Activated B cell treated with CpG ODN at 0.5 μM for 24 hours (primary cell): ENCODE results near the gene NPLOC4. TPM values are rescaled to one million over a fixed set of nuclear protein-coding genes. Genes with fewer than 3 reads are reported as not detected.

Source experiments
- ATAC-seq: fragments of 200-7000 bp; cut with Tn5 transposase; one replicate; pipeline ENCODE4 v1.10.0; 2021; ENCODE audit warnings: low read depth, mild to moderate bottlenecking, moderate library complexity
- CTCF ChIA-PET: fragments of 350-600 bp; sonication (Branson Sonifier 250); formaldehyde crosslinking; loops from one replicate; lab custom pipeline; 2021; ENCODE audit warnings: antibody characterized with exemption; lab: Charles Lee
- POLR2A ChIA-PET: fragments of 350-600 bp; sonication (Branson Sonifier 250); formaldehyde crosslinking; loops from one replicate; lab custom pipeline; 2021; ENCODE audit warnings: antibody characterized with exemption; lab: Charles Lee
- DNase-seq: peaks from one replicate; pipeline ENCODE4 v3.0.0; 2022
- H3K27ac Mint-ChIP-seq: one replicate; pipeline ENCODE4 v1.8.0; 2020; ENCODE audit warnings: mixed read lengths
- H3K27me3 Mint-ChIP-seq: one replicate; pipeline ENCODE4 v1.8.0; 2021; ENCODE audit warnings: mixed read lengths
- H3K36me3 Mint-ChIP-seq: one replicate; pipeline ENCODE4 v1.8.0; 2021; ENCODE audit warnings: low read depth, mixed read lengths
- H3K4me1 Mint-ChIP-seq: one replicate; pipeline ENCODE4 v1.8.0; 2021; ENCODE audit warnings: mixed read lengths
- H3K4me3 Mint-ChIP-seq: one replicate; pipeline ENCODE4 v1.8.0; 2020; ENCODE audit warnings: mild to moderate bottlenecking, mixed read lengths
- H3K9me3 Mint-ChIP-seq: one replicate; pipeline ENCODE4 v1.8.0; 2020; ENCODE audit warnings: mixed read lengths
- intact Hi-C: fragments of 100-400 bp; cut with micrococcal nuclease; formaldehyde crosslinking; loops from one replicate; pipeline ENCODE4 v1.15.1; 2024
- total RNA-seq: library from RNA; stranded (reverse); gene quantifications from 2 replicates; pipeline ENCODE4 v1.2.3, GENCODE V29; 2022
- TF ChIP-seq, protein P1 (sequence below): fragments of 200-600 bp; IDR thresholded peaks from one replicate; pipeline ENCODE4 v1.8.0; 2022; ENCODE audit warnings: antibody characterized with exemption, mild to moderate bottlenecking

The NPLOC4 gene
- total RNA-seq, 1 donor from 2014 or later = 132 TPM

DNA sequence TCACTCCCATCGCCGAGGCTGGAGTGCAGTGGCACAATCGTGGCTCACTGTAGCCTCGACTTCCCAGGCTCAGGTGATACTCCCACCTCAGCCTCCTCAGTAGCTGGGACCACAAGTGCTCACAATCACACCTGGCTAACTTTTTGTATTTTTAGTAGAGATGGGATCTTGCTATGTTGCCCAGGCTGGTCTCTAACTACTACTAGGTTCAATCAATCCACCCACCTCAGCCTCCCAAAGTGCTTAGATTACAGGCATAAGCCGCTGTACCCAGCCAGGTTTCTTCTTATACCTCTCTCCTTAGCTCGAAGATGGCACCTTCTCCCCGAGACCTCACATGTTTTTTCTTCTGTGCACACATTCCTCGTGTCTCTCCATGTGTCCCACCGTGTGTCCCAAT lies 3.1 kb upstream of the NPLOC4 start:
- Mint-ChIP-seq H3K4me3 (no peak overlapping the region), H3K27ac (no peak overlapping the region), H3K9me3 (no peaks in the 10 kb centered on the region), H3K36me3 (peaks cover 2% of the 10 kb centered on the region), H3K4me1 (peaks cover 15% of the 10 kb centered on the region), H3K27me3 (no peaks in the 10 kb centered on the region)
- ChIA-PET CTCF (no interaction called here), POLR2A (no interaction called here)
- TF ChIP-seq, protein P1, sequence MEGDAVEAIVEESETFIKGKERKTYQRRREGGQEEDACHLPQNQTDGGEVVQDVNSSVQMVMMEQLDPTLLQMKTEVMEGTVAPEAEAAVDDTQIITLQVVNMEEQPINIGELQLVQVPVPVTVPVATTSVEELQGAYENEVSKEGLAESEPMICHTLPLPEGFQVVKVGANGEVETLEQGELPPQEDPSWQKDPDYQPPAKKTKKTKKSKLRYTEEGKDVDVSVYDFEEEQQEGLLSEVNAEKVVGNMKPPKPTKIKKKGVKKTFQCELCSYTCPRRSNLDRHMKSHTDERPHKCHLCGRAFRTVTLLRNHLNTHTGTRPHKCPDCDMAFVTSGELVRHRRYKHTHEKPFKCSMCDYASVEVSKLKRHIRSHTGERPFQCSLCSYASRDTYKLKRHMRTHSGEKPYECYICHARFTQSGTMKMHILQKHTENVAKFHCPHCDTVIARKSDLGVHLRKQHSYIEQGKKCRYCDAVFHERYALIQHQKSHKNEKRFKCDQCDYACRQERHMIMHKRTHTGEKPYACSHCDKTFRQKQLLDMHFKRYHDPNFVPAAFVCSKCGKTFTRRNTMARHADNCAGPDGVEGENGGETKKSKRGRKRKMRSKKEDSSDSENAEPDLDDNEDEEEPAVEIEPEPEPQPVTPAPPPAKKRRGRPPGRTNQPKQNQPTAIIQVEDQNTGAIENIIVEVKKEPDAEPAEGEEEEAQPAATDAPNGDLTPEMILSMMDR = no peak
- ATAC-seq (no peak), DNase-seq (no peak)
- intact Hi-C loops = no loop called here

DNA sequence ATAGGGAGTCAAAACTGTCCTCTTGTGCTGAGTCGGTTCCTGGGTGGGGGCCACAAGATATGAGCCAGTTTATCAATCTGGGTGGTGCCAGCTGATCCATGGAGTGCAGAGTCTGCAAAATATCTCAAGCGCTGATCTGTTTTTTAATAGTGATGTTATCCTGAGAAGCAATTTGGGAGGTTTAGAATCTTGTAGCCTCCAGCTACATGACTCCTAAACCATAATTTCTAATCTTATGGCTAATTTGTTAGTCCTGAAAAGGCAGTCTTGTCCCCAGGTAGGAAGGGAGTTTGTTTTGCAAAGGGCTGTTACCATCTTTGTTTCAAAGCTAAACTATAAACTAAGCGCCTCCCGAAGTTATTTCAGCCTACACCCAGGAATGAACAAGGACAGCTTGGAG lies 1.8 kb upstream of the NPLOC4 start:
- DNase-seq (no peak), ATAC-seq (no peak)
- Mint-ChIP-seq H3K4me3 (peak overlapping the region; percentile 55), H3K27ac (no peak overlapping the region), H3K4me1 (peaks cover 17% of the 10 kb centered on the region), H3K27me3 (no peaks in the 10 kb centered on the region), H3K36me3 (peaks cover 2% of the 10 kb centered on the region), H3K9me3 (no peaks in the 10 kb centered on the region)
- CTCF ChIA-PET = no interaction called here
- POLR2A ChIA-PET = no interaction called here
- TF ChIP-seq, protein P1 = no peak
- intact Hi-C loops = no loop called here

DNA sequence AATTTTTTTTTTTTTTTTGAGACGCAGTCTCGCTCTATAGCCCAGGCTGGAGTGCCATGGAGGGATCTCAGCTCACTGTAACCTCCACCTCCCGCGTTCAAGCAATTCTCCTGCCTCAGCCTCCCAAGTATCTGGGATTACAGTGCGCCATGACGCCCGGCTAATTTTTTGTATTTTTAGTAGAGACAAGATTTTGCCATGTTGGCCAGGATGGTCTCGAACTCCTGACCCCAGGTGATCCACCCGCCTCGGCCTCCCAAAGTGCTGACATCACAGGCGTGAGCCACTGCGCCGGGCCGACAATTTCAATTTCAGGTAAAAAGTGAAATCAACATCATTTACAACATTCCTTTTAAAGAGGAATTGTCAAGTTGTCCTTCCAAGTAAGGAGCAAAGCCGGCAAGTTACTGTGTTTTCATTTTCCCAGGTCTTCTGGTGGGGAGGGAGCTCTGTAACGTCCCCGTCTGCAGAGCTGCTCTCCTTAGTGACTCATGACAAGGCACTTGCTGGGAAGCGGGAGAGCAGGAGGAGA lies 873 bp downstream of the NPLOC4 start:
- H3K4me1 Mint-ChIP-seq = peaks cover 21% of the 10 kb centered on the region
- intact Hi-C loops = no loop called here
- ChIA-PET POLR2A (interaction anchor here (0.6 to 1.2 kb wide), 3 partner anchors 17 to 31 kb away, joined by 4 to 10 read pairs (median 10); partner anchors contain the start of genes CCDC137 and OXLD1), CTCF (interaction anchor here (1.0 kb wide), 1 partner anchor 234 kb away, joined by 3 read pairs; no protein-coding TSS in a partner anchor)
- ATAC-seq (no peak), DNase-seq (no peak)
- no peaks in the 10 kb centered on the region for H3K27me3 Mint-ChIP-seq
- H3K9me3 Mint-ChIP-seq = no peaks in the 10 kb centered on the region
- TF ChIP-seq, protein P1 = no peak
- peaks cover 10% of the 10 kb centered on the region for H3K36me3 Mint-ChIP-seq
- H3K4me3 Mint-ChIP-seq = peak overlapping the region; percentile 95
- peak overlapping the region; percentile 77 for H3K27ac Mint-ChIP-seq

DNA sequence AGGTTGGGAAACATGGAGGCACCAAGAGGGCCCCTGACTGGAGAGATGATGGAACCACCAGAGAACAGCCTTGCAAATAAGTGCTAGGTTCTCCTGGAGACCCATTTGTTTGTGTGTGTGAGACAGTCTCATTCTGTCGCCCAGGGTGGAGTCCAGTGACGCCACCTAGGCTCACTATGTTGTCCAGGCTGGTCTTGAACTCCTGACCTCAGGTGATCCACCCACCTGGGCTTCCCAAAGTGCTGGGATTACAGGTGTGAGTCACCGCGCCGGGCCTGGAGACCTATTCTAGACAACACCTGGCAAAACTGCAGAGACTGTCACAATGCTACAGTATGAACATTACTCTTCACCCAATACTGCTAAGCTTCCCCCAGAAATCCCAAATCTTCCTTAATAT lies 1.5 kb downstream of the NPLOC4 start:
- POLR2A ChIA-PET = no interaction called here
- H3K9me3 Mint-ChIP-seq = no peaks in the 10 kb centered on the region
- H3K4me1 Mint-ChIP-seq = peaks cover 21% of the 10 kb centered on the region
- no peak for ATAC-seq
- peak overlapping the region; percentile 77 for H3K27ac Mint-ChIP-seq
- intact Hi-C loops = no loop called here
- CTCF ChIA-PET = no interaction called here
- TF ChIP-seq, protein P1 = no peak
- peaks cover 11% of the 10 kb centered on the region for H3K36me3 Mint-ChIP-seq
- DNase-seq = no peak
- H3K4me3 Mint-ChIP-seq = peak overlapping the region; percentile 95
- no peaks in the 10 kb centered on the region for H3K27me3 Mint-ChIP-seq

DNA sequence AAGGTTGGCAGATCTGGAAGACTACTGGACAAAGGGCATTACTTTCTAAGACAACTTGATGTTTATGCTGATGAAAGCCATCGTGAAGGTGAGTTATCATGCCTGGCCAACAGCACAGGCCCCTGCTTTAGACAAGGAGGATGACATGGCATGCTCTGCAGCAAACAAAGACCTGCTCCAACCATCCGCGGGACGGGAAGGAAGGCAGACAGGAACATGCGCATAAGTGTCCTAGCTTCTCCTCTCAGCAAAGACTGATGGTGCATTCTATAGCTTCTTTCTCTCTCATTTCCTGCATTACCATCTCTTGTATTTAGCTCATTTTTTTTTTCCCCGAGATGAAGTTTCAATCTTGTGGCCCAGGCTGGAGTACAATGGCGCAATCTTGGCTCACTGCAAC lies 5.4 kb downstream of the NPLOC4 start:
- no peaks in the 10 kb centered on the region for H3K9me3 Mint-ChIP-seq
- peaks cover 18% of the 10 kb centered on the region for H3K4me1 Mint-ChIP-seq
- no peaks in the 10 kb centered on the region for H3K27me3 Mint-ChIP-seq
- DNase-seq = no peak
- ChIA-PET CTCF (interaction anchor here (0.9 kb wide), 1 partner anchor 30 kb away, joined by 3 read pairs; no protein-coding TSS in a partner anchor), POLR2A (interaction anchor here (0.6 to 0.8 kb wide), 3 partner anchors 33 to 52 kb away, joined by 3 to 4 read pairs (median 3); partner anchors contain the start of genes ARL16 and HGS)
- peaks cover 47% of the 10 kb centered on the region for H3K36me3 Mint-ChIP-seq
- intact Hi-C loops = no loop called here
- no peak for ATAC-seq
- H3K4me3 Mint-ChIP-seq = no peak overlapping the region
- no peak overlapping the region for H3K27ac Mint-ChIP-seq
- TF ChIP-seq, protein P1 = no peak
